Measurements from ENCODE around the gene MYO5C.

The MYO5C gene

GRCh38 chr15:52295421-52296001 is at the start of gene MYO5C:
Gene MYO5C (minus strand): TSS chr15:52295804. CDS start chr15:52295636, 168 bp downstream.
- peak within 1 kb of the TSS; percentile 44 for H3K4me3 ChIP-seq (ENCODE audit: low read length)
- peak; percentile 72 for DNase-seq (ENCODE audit: low read depth)
- no peak for TF ChIP-seq CTCF (IDR thresholded peaks at IDR 0.05; ENCODE audit: insufficient read depth, low read depth, low read length, missing control alignments)

- no peak for DNase-seq (ENCODE audit: low read depth)
- H3K4me3 ChIP-seq (ENCODE audit: low read length): no peak overlapping the region
- TF ChIP-seq CTCF (IDR thresholded peaks at IDR 0.05; ENCODE audit: insufficient read depth, low read depth, low read length, missing control alignments): no peak
Observed at GRCh38 chr15:52344592-52344991, 49.0 kb upstream of the MYO5C start.

GRCh38 chr15:52343831-52344230 is 48.2 kb upstream of the MYO5C start:
- H3K4me3 ChIP-seq (ENCODE audit: low read length): no peak overlapping the region
- TF ChIP-seq CTCF (IDR thresholded peaks at IDR 0.05; ENCODE audit: insufficient read depth, low read depth, low read length, missing control alignments): no peak
- no peak for DNase-seq (ENCODE audit: low read depth)

- H3K4me3 ChIP-seq (ENCODE audit: low read length): no peak overlapping the region
- no peak for TF ChIP-seq CTCF (IDR thresholded peaks at IDR 0.05; ENCODE audit: insufficient read depth, low read depth, low read length, missing control alignments)
- no peak for DNase-seq (ENCODE audit: low read depth)
Observed at GRCh38 chr15:52340093-52340492, 44.5 kb upstream of the MYO5C start.

- no peak for TF ChIP-seq CTCF (IDR thresholded peaks at IDR 0.05; ENCODE audit: insufficient read depth, low read depth, low read length, missing control alignments)
- H3K4me3 ChIP-seq (ENCODE audit: low read length): no peak overlapping the region
- no peak for DNase-seq (ENCODE audit: low read depth)
Observed at GRCh38 chr15:52338891-52339290, 43.3 kb upstream of the MYO5C start.

- DNase-seq (ENCODE audit: low read depth): no peak
- TF ChIP-seq CTCF (IDR thresholded peaks at IDR 0.05; ENCODE audit: insufficient read depth, low read depth, low read length, missing control alignments): no peak
Observed at GRCh38 chr15:52338058-52338457, 42.5 kb upstream of the MYO5C start.

GRCh38 chr15:52337198-52337853 is 41.7 kb upstream of the MYO5C start:
- H3K4me3 ChIP-seq (ENCODE audit: low read length): no peak overlapping the region
- TF ChIP-seq CTCF (IDR thresholded peaks at IDR 0.05; ENCODE audit: insufficient read depth, low read depth, low read length, missing control alignments): no peak
- DNase-seq (ENCODE audit: low read depth): peak; percentile 86

More at GRCh38 chr15:52338058-52338457, 42.5 kb upstream of the MYO5C start:
- H3K4me3 ChIP-seq (ENCODE audit: low read length): no peak overlapping the region

Data from epithelial cell of esophagus (primary cell).